ENCODE measurements around the gene SYNE2.
"Not testable (repeated sequence)": the region's sequence is repeated elsewhere in the genome, so short reads cannot be mapped to it uniquely, and the experiment has no call there.

The SYNE2 gene

DNA sequence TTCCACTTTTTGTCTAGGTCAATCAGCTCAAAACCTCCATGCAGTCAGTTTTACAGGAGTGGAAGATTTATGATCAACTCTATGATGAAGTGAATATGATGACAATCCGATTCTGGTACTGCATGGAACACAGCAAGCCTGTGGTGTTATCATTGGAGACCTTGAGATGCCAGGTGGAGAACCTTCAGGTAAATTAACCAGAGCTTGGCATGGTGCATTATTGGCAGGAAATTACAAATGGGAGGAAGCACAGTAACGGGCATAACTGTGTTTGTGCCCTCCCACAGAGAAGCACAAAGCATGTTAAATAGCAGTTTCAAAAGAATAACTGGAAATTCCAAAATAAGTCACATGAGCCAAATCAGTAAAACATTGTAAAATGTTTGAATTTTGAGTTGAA is 305.8 kb downstream of the SYNE2 start:
- TF ChIP-seq, protein P1, sequence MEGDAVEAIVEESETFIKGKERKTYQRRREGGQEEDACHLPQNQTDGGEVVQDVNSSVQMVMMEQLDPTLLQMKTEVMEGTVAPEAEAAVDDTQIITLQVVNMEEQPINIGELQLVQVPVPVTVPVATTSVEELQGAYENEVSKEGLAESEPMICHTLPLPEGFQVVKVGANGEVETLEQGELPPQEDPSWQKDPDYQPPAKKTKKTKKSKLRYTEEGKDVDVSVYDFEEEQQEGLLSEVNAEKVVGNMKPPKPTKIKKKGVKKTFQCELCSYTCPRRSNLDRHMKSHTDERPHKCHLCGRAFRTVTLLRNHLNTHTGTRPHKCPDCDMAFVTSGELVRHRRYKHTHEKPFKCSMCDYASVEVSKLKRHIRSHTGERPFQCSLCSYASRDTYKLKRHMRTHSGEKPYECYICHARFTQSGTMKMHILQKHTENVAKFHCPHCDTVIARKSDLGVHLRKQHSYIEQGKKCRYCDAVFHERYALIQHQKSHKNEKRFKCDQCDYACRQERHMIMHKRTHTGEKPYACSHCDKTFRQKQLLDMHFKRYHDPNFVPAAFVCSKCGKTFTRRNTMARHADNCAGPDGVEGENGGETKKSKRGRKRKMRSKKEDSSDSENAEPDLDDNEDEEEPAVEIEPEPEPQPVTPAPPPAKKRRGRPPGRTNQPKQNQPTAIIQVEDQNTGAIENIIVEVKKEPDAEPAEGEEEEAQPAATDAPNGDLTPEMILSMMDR (IDR thresholded peaks at IDR 0.05; ENCODE audit: low read length, missing control alignments), result no peak
- no peak for DNase-seq (ENCODE audit: low read depth)
- no peak overlapping the region for H3K4me3 ChIP-seq (replicated peaks; ENCODE audit: low read depth, low read length)

DNA sequence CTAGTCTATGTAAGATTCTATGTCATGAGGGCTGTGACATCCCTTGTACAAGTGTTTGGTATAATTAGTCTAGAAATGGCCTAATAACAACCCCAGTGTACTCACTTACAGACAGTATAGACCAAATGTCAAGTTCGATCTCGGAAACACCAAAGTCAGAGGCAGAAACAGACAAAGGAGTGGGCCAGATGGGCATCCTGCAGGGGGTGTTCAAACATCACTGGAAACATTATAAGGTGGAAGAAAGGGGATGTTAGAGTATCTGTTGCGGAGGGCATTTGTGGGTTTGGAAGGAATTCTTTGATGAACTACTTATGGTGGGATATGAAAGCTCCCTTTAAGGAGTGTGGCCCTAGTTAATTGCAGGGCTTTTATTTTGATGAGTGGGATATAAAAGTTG is 306.8 kb downstream of the SYNE2 start:
- TF ChIP-seq, protein P1 (IDR thresholded peaks at IDR 0.05; ENCODE audit: low read length, missing control alignments), result no peak
- DNase-seq (ENCODE audit: low read depth), result no peak

DNA sequence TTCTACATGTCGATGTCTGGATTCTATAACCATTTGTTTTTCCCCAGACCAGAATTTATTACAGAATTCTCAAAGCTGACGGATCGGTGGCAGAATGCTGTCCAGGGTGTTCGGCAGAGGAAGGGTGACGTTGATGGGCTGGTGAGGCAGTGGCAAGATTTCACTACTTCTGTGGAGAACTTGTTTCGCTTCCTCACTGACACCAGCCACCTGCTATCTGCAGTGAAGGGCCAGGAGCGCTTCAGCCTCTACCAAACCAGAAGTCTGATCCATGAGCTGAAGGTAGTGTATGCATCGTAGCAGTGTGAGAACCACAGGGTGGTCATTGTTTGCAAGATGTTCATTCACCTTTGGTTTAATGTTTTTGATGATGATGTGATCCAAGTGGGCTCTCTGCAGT is 317.4 kb downstream of the SYNE2 start:
- DNase-seq (ENCODE audit: low read depth), result no peak
- TF ChIP-seq, protein P1 (IDR thresholded peaks at IDR 0.05; ENCODE audit: low read length, missing control alignments), result no peak
- H3K4me3 ChIP-seq (replicated peaks; ENCODE audit: low read depth, low read length), result no peak overlapping the region

More for the DNA sequence above, 306.8 kb downstream of the SYNE2 start:
- H3K4me3 ChIP-seq (replicated peaks; ENCODE audit: low read depth, low read length), result no peak overlapping the region

DNA sequence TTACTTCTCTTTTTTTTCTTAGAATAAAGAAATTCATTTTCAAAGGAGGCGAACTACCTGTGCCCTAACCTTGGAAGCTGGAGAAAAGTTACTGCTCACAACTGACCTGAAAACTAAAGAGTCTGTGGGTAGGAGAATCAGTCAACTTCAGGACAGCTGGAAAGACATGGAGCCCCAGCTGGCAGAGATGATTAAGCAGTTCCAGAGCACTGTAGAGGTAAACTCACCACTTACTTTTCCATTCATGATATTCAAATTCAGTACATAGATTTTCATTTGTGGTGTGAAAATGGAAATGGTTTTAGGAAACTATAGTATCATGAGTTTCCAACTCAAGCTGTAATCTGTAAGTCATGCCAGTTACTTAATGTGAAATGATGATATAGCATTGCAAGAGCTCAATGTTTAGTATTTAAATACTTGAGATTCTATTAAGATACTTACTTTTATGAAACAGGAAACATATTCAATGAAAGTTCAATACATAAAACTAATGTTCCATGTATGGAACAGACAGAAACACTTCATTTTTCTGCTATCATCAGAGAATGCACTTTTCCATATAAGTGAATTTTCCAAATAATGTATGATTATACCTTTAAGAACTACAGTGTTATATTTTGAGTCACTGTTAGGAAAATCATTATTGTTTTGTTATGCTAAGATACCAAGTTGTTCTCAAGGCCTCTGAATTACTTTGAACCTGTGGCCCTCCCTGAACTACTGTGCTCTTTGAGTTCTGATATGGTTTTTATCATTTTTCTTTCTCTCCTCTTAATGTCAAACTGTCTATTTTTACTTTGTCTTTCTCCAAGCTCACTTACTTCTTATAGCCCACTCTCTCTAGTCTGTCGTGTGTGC is 322.3 kb downstream of the SYNE2 start:
- TF ChIP-seq, protein P1 (IDR thresholded peaks at IDR 0.05; ENCODE audit: low read length, missing control alignments), result no peak
- no peak for DNase-seq (ENCODE audit: low read depth)
- no peak overlapping the region for H3K4me3 ChIP-seq (replicated peaks; ENCODE audit: low read depth, low read length)

DNA sequence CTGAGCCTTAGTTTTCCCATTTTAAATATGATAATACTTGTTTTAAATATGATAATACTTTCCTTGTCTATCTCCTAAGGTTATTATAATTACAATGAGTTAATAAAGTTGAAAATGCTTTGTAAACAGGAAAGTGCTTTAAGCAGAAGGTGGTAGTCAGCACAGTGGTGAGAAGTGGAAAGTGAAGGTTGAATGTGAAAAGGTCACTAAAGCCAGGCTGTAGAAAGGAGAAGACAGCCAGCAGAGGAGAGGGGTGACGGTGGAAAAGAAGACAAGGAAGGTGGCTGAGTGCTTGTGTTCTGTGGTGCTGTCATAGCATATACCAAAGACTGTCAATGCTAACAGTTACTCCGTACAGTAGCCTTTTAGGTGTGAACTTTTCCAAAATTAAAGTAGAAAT is 323.5 kb downstream of the SYNE2 start:
- TF ChIP-seq, protein P1 (IDR thresholded peaks at IDR 0.05; ENCODE audit: low read length, missing control alignments), result no peak
- no peak for DNase-seq (ENCODE audit: low read depth)
- H3K4me3 ChIP-seq (replicated peaks; ENCODE audit: low read depth, low read length), result no peak overlapping the region

DNA sequence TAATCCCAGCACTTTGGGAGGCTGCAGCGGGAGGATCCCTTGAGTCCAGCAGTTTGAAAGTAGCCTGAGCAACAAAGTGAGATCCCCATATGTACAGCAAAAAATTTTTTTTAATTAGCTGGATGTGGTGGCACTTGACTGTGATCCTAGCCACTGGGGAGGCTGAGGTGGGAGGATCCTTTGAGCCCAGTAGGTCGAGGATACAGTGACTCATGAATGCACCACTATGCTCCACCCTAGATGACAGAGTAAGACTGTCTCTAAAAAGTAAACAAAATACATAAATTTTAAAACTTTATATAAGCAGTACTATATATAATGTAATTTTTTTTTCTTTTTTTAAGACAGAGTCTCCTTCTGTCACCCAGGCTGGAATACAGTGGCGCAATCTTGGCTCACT is 326.0 kb downstream of the SYNE2 start:
- TF ChIP-seq, protein P1 (IDR thresholded peaks at IDR 0.05; ENCODE audit: low read length, missing control alignments), result no peak
- DNase-seq (ENCODE audit: low read depth), result no peak
- no peak overlapping the region for H3K4me3 ChIP-seq (replicated peaks; ENCODE audit: low read depth, low read length)

DNA sequence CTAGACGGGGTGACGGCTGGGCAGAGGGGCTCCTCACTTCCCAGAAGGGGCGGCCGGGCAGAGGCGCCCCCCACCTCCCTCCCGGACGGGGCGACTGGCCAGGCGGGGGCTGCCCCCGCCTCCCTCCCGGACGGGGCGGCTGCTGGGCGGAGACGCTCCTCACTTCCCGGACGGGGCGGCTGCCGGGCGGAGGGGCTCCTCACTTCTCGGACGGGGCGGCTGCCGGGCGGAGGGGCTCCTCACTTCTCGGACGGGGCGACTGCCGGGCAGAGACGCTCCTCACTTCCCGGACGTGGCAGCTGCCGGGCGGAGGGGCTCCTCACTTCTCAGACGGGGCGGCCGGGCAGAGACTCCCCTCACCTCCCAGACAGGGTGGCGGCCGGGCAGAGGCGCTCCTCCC is 330.1 kb downstream of the SYNE2 start:
- not testable (repeated sequence) for H3K4me3 ChIP-seq (replicated peaks; ENCODE audit: low read depth, low read length); DNase-seq (ENCODE audit: low read depth)
